ENCODE results near the gene CRACR2B.

GRCh38 chr11:846496-847098 is 18.9 kb downstream of the CRACR2B start:
- TF ChIP-seq, protein P1, sequence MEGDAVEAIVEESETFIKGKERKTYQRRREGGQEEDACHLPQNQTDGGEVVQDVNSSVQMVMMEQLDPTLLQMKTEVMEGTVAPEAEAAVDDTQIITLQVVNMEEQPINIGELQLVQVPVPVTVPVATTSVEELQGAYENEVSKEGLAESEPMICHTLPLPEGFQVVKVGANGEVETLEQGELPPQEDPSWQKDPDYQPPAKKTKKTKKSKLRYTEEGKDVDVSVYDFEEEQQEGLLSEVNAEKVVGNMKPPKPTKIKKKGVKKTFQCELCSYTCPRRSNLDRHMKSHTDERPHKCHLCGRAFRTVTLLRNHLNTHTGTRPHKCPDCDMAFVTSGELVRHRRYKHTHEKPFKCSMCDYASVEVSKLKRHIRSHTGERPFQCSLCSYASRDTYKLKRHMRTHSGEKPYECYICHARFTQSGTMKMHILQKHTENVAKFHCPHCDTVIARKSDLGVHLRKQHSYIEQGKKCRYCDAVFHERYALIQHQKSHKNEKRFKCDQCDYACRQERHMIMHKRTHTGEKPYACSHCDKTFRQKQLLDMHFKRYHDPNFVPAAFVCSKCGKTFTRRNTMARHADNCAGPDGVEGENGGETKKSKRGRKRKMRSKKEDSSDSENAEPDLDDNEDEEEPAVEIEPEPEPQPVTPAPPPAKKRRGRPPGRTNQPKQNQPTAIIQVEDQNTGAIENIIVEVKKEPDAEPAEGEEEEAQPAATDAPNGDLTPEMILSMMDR (IDR thresholded peaks at IDR 0.05; ENCODE audit: insufficient read depth, low read length, poor library complexity, severe bottlenecking), result no peak
- TF ChIP-seq EZH2phosphoT487 (conservative IDR thresholded peaks at IDR 0.05; ENCODE audit: low read length), result no peak
